ENCODE data around the gene TGFBI. TPM values are rescaled to one million over a fixed set of nuclear protein-coding genes. Genes with fewer than 3 reads are reported as not detected.

TGFBI gene
- total RNA-seq, 4 donors from 2014 or later = 19.6 to 55.9 (median 38.5) TPM

DNA sequence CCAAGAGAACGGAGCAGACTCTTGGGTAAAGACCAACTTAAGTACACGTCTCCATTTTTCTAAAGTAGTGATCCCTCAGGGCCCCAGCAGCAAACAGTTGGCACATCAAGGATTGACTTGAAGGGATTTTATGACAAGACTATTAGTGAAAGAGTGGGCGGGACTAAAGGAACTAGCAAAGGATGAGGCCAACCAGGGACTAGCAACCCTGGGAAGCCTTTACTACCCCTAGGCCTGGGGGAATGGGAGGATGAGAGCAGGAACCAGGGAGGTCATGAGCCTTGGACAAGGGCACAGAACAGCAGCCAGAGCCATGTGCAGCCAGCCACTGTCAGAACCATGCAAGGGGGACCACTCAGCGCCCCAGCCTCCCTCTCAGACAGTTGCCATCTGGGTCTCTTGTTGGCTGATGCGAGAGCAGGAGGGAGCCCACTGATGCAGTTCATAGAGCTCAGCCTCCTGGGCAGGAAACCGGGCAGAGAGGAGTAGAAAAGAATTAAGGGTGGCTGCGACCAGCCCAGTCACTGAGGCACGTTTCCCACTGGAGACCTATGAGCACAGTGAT, 28.1 kb downstream of the TGFBI start:
- peaks cover 3 to 17% of the 10 kb centered on the region in 2 donors for H3K4me1 ChIP-seq
- intact Hi-C loops (cut with DNase I) = no loop called here
- 85 to 86% methylated on average over 8 of the region's 8 CpGs for WGBS, 2 donors

DNA sequence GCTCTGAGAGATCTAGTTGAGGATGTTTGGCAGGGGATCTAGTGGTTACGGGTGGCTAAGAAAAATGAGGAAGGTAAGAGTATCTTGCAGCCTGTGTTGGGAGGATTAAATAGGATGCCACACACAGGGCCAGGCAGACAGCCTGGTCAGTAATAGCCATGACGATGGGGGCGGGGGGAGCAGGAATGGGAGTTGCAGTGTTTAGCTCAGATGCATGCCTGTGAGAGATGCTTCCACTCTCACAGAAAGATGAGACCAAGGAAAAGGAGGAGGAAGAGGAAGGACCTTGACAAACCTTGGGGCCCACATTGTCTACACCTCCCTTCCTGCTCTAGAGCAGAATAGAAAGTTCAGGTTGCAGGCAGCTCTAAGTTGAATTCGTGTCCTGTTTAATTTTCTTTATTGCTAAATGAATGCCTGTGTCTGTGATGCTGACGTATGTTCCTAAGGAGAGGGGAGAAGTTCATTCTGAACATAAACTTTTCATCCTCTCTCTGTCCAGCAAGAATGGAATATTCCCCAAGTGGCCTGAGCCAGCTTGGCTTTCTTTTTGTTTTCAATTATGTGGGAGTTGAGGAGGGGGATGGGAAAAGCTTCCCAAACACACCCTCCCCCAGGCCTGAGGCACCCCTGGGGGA, 28.7 kb downstream of the TGFBI start:
- H3K4me3 ChIP-seq (replicated peaks in 1 of 3) = no peak overlapping the region
- WGBS, 2 donors = 78 to 83% methylated on average over 5 of the region's 5 CpGs
- DNase-seq = no peak
- H3K36me3 ChIP-seq = no peaks in the 10 kb centered on the region
- no peaks in the 10 kb centered on the region for H3K9me3 ChIP-seq
- H3K27ac ChIP-seq = no peak overlapping the region
- peaks cover 4 to 24% of the 10 kb centered on the region in 2 donors for H3K4me1 ChIP-seq
- no peak for TF ChIP-seq POLR2A (IDR thresholded peaks at IDR 0.05)
- TF ChIP-seq, protein P1, sequence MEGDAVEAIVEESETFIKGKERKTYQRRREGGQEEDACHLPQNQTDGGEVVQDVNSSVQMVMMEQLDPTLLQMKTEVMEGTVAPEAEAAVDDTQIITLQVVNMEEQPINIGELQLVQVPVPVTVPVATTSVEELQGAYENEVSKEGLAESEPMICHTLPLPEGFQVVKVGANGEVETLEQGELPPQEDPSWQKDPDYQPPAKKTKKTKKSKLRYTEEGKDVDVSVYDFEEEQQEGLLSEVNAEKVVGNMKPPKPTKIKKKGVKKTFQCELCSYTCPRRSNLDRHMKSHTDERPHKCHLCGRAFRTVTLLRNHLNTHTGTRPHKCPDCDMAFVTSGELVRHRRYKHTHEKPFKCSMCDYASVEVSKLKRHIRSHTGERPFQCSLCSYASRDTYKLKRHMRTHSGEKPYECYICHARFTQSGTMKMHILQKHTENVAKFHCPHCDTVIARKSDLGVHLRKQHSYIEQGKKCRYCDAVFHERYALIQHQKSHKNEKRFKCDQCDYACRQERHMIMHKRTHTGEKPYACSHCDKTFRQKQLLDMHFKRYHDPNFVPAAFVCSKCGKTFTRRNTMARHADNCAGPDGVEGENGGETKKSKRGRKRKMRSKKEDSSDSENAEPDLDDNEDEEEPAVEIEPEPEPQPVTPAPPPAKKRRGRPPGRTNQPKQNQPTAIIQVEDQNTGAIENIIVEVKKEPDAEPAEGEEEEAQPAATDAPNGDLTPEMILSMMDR (IDR thresholded peaks at IDR 0.05) = no peak
- no peaks in the 10 kb centered on the region for H3K27me3 ChIP-seq
- intact Hi-C loops (cut with DNase I) = no loop called here

More for the DNA sequence above, 28.1 kb downstream of the TGFBI start:
- DNase-seq = no peak
- TF ChIP-seq, protein P1 (IDR thresholded peaks at IDR 0.05) = no peak
- TF ChIP-seq POLR2A (IDR thresholded peaks at IDR 0.05) = no peak
- Histone ChIP-seq H3K27me3 (no peaks in the 10 kb centered on the region), H3K9me3 (no peaks in the 10 kb centered on the region), H3K4me3 (replicated peaks in 1 of 3) (no peak overlapping the region), H3K27ac (no peak overlapping the region), H3K36me3 (no peaks in the 10 kb centered on the region)

DNA sequence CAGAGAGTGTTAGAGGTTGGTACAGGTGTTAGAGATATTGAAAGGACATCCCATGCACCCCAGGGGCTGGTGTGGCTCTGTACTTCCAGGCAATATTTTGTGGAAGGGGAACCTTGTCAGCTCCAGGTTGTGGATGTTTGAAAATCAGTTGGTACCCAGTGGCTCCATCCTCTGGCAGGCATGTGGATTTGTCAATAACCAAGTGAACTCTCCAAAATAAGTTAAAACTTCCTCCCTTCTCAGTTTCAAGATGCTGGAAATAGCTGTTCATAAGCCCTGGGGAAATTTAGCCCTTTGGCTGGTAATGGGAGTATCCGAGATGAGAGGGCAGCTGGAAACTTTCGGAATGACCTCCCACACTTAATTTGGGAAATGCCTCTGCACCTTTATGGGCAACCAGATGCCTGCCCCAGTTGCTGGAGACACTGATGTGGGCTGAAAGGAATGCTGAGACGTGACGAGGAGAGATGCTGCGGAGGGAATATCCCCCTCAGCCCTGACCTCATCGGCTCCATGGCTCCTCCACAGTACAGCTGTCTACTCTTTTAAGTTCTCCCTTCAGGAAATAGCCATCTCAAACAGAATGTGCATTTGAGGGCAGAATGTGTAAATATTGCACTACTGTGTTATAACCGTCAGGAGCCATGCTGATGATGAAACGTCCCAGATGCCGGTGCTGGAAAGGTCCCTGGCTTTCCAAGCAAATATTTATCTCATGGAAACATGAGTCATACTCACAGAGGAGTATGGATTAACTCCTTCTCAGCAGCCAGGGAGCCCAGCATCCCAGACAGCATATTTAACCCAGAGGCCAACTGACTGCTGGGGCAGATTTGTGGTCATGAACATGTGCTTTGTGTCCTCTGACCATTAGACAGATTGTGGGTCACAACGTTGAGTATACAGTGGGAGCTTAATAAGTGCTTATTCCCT, 29.5 kb downstream of the TGFBI start:
- TF ChIP-seq, protein P1 (IDR thresholded peaks at IDR 0.05) = peak in 1 of 6 experiments; percentile 14
- TF ChIP-seq POLR2A (IDR thresholded peaks at IDR 0.05) = no peak
- Histone ChIP-seq H3K9me3 (no peaks in the 10 kb centered on the region), H3K4me1 (peaks cover 4 to 24% of the 10 kb centered on the region in 2 donors), H3K27ac (peak overlapping the region in 1 of 3 donors; percentile 21), H3K27me3 (no peaks in the 10 kb centered on the region), H3K36me3 (no peaks in the 10 kb centered on the region), H3K4me3 (replicated peaks in 1 of 3) (no peak overlapping the region)
- WGBS, 2 donors = 66 to 68% methylated on average over 10 of the region's 10 CpGs
- intact Hi-C loops (cut with DNase I) = no loop called here
- DNase-seq = no peak

- WGBS, 2 donors = 89% methylated on average over 6 of the region's 6 CpGs
- H3K9me3 ChIP-seq = no peaks in the 10 kb centered on the region
- peaks cover 4 to 21% of the 10 kb centered on the region in 2 donors for H3K4me1 ChIP-seq
- intact Hi-C loops (cut with DNase I) = no loop called here
- H3K36me3 ChIP-seq = no peaks in the 10 kb centered on the region
- H3K4me3 ChIP-seq (replicated peaks in 1 of 3) = no peak overlapping the region
- H3K27ac ChIP-seq = no peak overlapping the region
- DNase-seq = no peak
- no peak for TF ChIP-seq POLR2A (IDR thresholded peaks at IDR 0.05)
- TF ChIP-seq, protein P1 (IDR thresholded peaks at IDR 0.05) = no peak
- no peaks in the 10 kb centered on the region for H3K27me3 ChIP-seq
Observed at GRCh38 chr5:136058972-136059354, 30.2 kb downstream of the TGFBI start.

Data from thyroid gland (tissue), 4 donors.